ENCODE data around the gene BCAR1.

Gene BCAR1

GRCh38 chr16:75239542-75240122, 11.8 kb downstream of the BCAR1 start:
- H3K36me3 ChIP-seq = peaks cover 14% of the 10 kb centered on the region
- H3K27me3 ChIP-seq = no peaks in the 10 kb centered on the region
- TF ChIP-seq CTCF (IDR thresholded peaks at IDR 0.05; ENCODE audit: low read depth, low read length) = no peak
- no peaks in the 10 kb centered on the region for H3K9me3 ChIP-seq
- no peak overlapping the region for H3K4me3 ChIP-seq (ENCODE audit: low read depth, low read length)
- peaks cover 12% of the 10 kb centered on the region for H3K4me1 ChIP-seq
- no peak for DNase-seq

GRCh38 chr16:75238853-75239541, 12.4 kb downstream of the BCAR1 start:
- Histone ChIP-seq H3K4me1 (peaks cover 16% of the 10 kb centered on the region), H3K27me3 (no peaks in the 10 kb centered on the region), H3K4me3 (ENCODE audit: low read depth, low read length) (no peak overlapping the region), H3K9me3 (no peaks in the 10 kb centered on the region), H3K36me3 (peaks cover 21% of the 10 kb centered on the region)
- DNase-seq = peak; percentile 54
- peak; percentile 28 for TF ChIP-seq CTCF (IDR thresholded peaks at IDR 0.05; ENCODE audit: low read depth, low read length)

GRCh38 chr16:75238132-75238852, 13.1 kb downstream of the BCAR1 start:
- H3K4me1 ChIP-seq = peaks cover 18% of the 10 kb centered on the region
- H3K36me3 ChIP-seq = peaks cover 26% of the 10 kb centered on the region
- no peak for TF ChIP-seq CTCF (IDR thresholded peaks at IDR 0.05; ENCODE audit: low read depth, low read length)
- no peak overlapping the region for H3K4me3 ChIP-seq (ENCODE audit: low read depth, low read length)
- H3K9me3 ChIP-seq = no peaks in the 10 kb centered on the region
- H3K27me3 ChIP-seq = no peaks in the 10 kb centered on the region
- peak; percentile 49 for DNase-seq

GRCh38 chr16:75237398-75238131, 13.9 kb downstream of the BCAR1 start:
- no peak for TF ChIP-seq CTCF (IDR thresholded peaks at IDR 0.05; ENCODE audit: low read depth, low read length)
- Histone ChIP-seq H3K4me3 (ENCODE audit: low read depth, low read length) (no peak overlapping the region), H3K36me3 (peaks cover 30% of the 10 kb centered on the region), H3K27me3 (no peaks in the 10 kb centered on the region), H3K4me1 (peaks cover 18% of the 10 kb centered on the region), H3K9me3 (no peaks in the 10 kb centered on the region)
- no peak for DNase-seq

GRCh38 chr16:75236736-75237397, 14.6 kb downstream of the BCAR1 start:
- Histone ChIP-seq H3K4me1 (peaks cover 18% of the 10 kb centered on the region), H3K4me3 (ENCODE audit: low read depth, low read length) (no peak overlapping the region), H3K27me3 (no peaks in the 10 kb centered on the region), H3K9me3 (no peaks in the 10 kb centered on the region), H3K36me3 (peaks cover 33% of the 10 kb centered on the region)
- DNase-seq = no peak
- TF ChIP-seq CTCF (IDR thresholded peaks at IDR 0.05; ENCODE audit: low read depth, low read length) = no peak
